Caco-2 (cell line): ENCODE data around the gene ERC2. TPM values are rescaled to one million over a fixed set of nuclear protein-coding genes. Genes with fewer than 3 reads are reported as not detected.

Experiments
- BruUV-seq: library from RNA; stranded (reverse); fragments of 400-500 nt; replicated peaks from 2 replicates; lab custom pipeline; 2021; lab: Mats Ljungman, UMichigan
- CTCF ChIA-PET: fragments of 300-600 bp; sonication (Branson Sonifier 250); formaldehyde crosslinking; loops from one replicate; lab custom pipeline; 2022; ENCODE audit warnings: antibody characterized with exemption; lab: Charles Lee
- POLR2A ChIA-PET: fragments of 300-600 bp; sonication (Branson Sonifier 250); formaldehyde crosslinking; loops from one replicate; lab custom pipeline; 2022; ENCODE audit warnings: antibody characterized with exemption; lab: Charles Lee
- DNase-seq, 2 experiments: peaks; one replicate each; pipeline versions ENCODE4 v3.0.0 to v3.0.0-alpha.2; 2020 to 2022
- H3K27me3 ChIP-seq: replicated peaks from 2 replicates; pipeline ENCODE4 v1.6.0; 2011; ENCODE audit warnings: low read length; ENCODE audit not compliant: control insufficient read depth, insufficient read depth
- H3K36me3 ChIP-seq: 2 replicates; pipeline ENCODE4 v1.5.1; 2011; ENCODE audit warnings: low read length; ENCODE audit not compliant: control insufficient read depth, insufficient read depth
- H3K4me1 ChIP-seq: fragments of 250-450 bp; sonication (Bioruptor Pico); 2 replicates; pipeline ENCODE4 v1.5.1; 2020; ENCODE audit warnings: mild to moderate bottlenecking
- H3K4me3 ChIP-seq: 2 replicates; pipeline ENCODE4 v1.5.1; 2011; ENCODE audit warnings: low read depth, mild to moderate bottlenecking, control low read depth, low read length
- H3K9me3 ChIP-seq: fragments of 250-450 bp; sonication (Bioruptor Pico); 2 replicates; pipeline ENCODE4 v1.5.1; 2020; ENCODE audit warnings: mild to moderate bottlenecking, moderate library complexity
- H3K27ac Mint-ChIP-seq: one replicate; pipeline ENCODE4 v1.8.0; 2022; ENCODE audit warnings: mixed read lengths; ENCODE audit not compliant: unreplicated experiment
- H3K27me3 Mint-ChIP-seq: one replicate; pipeline ENCODE4 v1.8.0; 2022; ENCODE audit warnings: mixed read lengths; ENCODE audit not compliant: insufficient read depth, unreplicated experiment
- H3K36me3 Mint-ChIP-seq: one replicate; pipeline ENCODE4 v1.8.0; 2022; ENCODE audit warnings: mild to moderate bottlenecking, mixed read lengths; ENCODE audit not compliant: insufficient read depth, unreplicated experiment
- H3K4me1 Mint-ChIP-seq: one replicate; pipeline ENCODE4 v1.8.0; 2022; ENCODE audit warnings: low read depth, mixed read lengths; ENCODE audit not compliant: unreplicated experiment
- H3K4me3 Mint-ChIP-seq: one replicate; pipeline ENCODE4 v1.8.0; 2022; ENCODE audit warnings: mild to moderate bottlenecking, moderate library complexity, mixed read lengths; ENCODE audit not compliant: unreplicated experiment
- H3K9me3 Mint-ChIP-seq: one replicate; pipeline ENCODE4 v1.8.0; 2022; ENCODE audit warnings: mixed read lengths; ENCODE audit not compliant: unreplicated experiment
- CTCF ChIP-seq, 2 experiments: fragments of 200-600 bp in 1 of 2; IDR thresholded peaks; 1 replicate in 1 of 2; 2 replicates in 1 of 2; pipeline versions ENCODE4 v1.5.1 to v1.8.0; 2011 to 2022; ENCODE audit warnings: antibody characterized with exemption in 1 of 2, control low read depth in 1 of 2, inconsistent platforms in 1 of 2, low read depth in 1 of 2, low read length in 1 of 2, mild to moderate bottlenecking in 1 of 2, moderate library complexity in 1 of 2; ENCODE audit not compliant: insufficient read depth in 1 of 2, severe bottlenecking in 1 of 2, unreplicated experiment in 1 of 2
- intact Hi-C: fragments of 100-400 bp; cut with micrococcal nuclease; formaldehyde crosslinking; loops from one replicate; pipeline ENCODE4 v1.10.0; 2022; ENCODE audit not compliant: unreplicated experiment
- total RNA-seq: library from RNA; stranded (reverse); gene quantifications from 2 replicates; pipeline ENCODE4 v1.2.3, GENCODE V29; 2022

Gene ERC2
- total RNA-seq, 1 experiment from 2014 or later, result 0.54 TPM

- TF ChIP-seq CTCF (IDR thresholded peaks at IDR 0.05; ENCODE audit: insufficient read depth in 1 of 2, low read depth in 1 of 2, low read length in 1 of 2, severe bottlenecking in 1 of 2, unreplicated experiment in 1 of 2), result no peak
- H3K36me3 ChIP-seq, result no peaks in the 10 kb centered on the region
- intact Hi-C loops, result no loop called here
- no TSS peak for BruUV-seq
- ChIA-PET CTCF (no interaction called here), POLR2A (no interaction called here)
- Mint-ChIP-seq H3K27me3 (peaks cover 14% of the 10 kb centered on the region), H3K4me3 (no peak overlapping the region), H3K4me1 (no peaks in the 10 kb centered on the region), H3K27ac (no peak overlapping the region), H3K9me3 (no peaks in the 10 kb centered on the region), H3K36me3 (no peaks in the 10 kb centered on the region)
- no peaks in the 10 kb centered on the region; the same call in 1 of the 2 replicates for H3K9me3 ChIP-seq
- H3K4me1 ChIP-seq, result no peaks in the 10 kb centered on the region
- H3K27me3 ChIP-seq, result no peaks in the 10 kb centered on the region
- H3K4me3 ChIP-seq, result no peak overlapping the region
- no peak for DNase-seq
These were observed 88.5 kb downstream of the ERC2 start for GRCh38 chr3:56379723-56380287.

GRCh38 chr3:56375654-56376053 is 92.6 kb downstream of the ERC2 start:
- H3K27me3 Mint-ChIP-seq, result peaks cover 24% of the 10 kb centered on the region
- no peak overlapping the region for H3K27ac Mint-ChIP-seq
- H3K27me3 ChIP-seq, result no peaks in the 10 kb centered on the region
- no peak for TF ChIP-seq CTCF (IDR thresholded peaks at IDR 0.05; ENCODE audit: insufficient read depth in 1 of 2, low read depth in 1 of 2, low read length in 1 of 2, severe bottlenecking in 1 of 2, unreplicated experiment in 1 of 2)
- H3K4me3 ChIP-seq, result no peak overlapping the region
- H3K4me3 Mint-ChIP-seq, result no peak overlapping the region
- POLR2A ChIA-PET, result no interaction called here
- DNase-seq, result no peak
- H3K36me3 Mint-ChIP-seq, result no peaks in the 10 kb centered on the region
- intact Hi-C loops, result no loop called here
- H3K4me1 ChIP-seq, result no peaks in the 10 kb centered on the region
- H3K9me3 Mint-ChIP-seq, result no peaks in the 10 kb centered on the region
- H3K36me3 ChIP-seq, result no peaks in the 10 kb centered on the region
- no TSS peak for BruUV-seq
- no peaks in the 10 kb centered on the region for H3K9me3 ChIP-seq
- CTCF ChIA-PET, result no interaction called here
- no peaks in the 10 kb centered on the region for H3K4me1 Mint-ChIP-seq

- H3K27me3 Mint-ChIP-seq, result peaks cover 21% of the 10 kb centered on the region
- H3K27me3 ChIP-seq, result no peaks in the 10 kb centered on the region
- H3K4me3 ChIP-seq, result no peak overlapping the region
- no peaks in the 10 kb centered on the region for H3K4me1 Mint-ChIP-seq
- no peak for TF ChIP-seq CTCF (IDR thresholded peaks at IDR 0.05; ENCODE audit: insufficient read depth in 1 of 2, low read depth in 1 of 2, low read length in 1 of 2, severe bottlenecking in 1 of 2, unreplicated experiment in 1 of 2)
- H3K36me3 ChIP-seq, result no peaks in the 10 kb centered on the region
- H3K36me3 Mint-ChIP-seq, result no peaks in the 10 kb centered on the region
- H3K4me3 Mint-ChIP-seq, result no peak overlapping the region
- H3K27ac Mint-ChIP-seq, result no peak overlapping the region
- DNase-seq, result no peak
- ChIA-PET CTCF (no interaction called here), POLR2A (no interaction called here)
- intact Hi-C loops, result no loop called here
- H3K9me3 ChIP-seq, result no peaks in the 10 kb centered on the region
- BruUV-seq, result no TSS peak
- no peaks in the 10 kb centered on the region for H3K9me3 Mint-ChIP-seq
- no peaks in the 10 kb centered on the region for H3K4me1 ChIP-seq
These were observed 94.9 kb downstream of the ERC2 start for GRCh38 chr3:56373386-56373785.
